Thyroid gland (tissue), 4 donors: ENCODE measurements around the gene ZNF692. TPM values are rescaled to one million over a fixed set of nuclear protein-coding genes. Genes with fewer than 3 reads are reported as not detected.
A peak's percentile ranks its signal among the peaks of the same experiment; 100 is the strongest.

Experiments used
- DNase-seq, 2 donors: peaks; one replicate each; pipeline ENCODE4 v3.0.0-alpha.2; 2019
- H3K27ac ChIP-seq, 3 donors: fragments of 200-600 bp; sonication (generic); 1 replicate in 2 of 3; 2 replicates in 1 of 3; pipeline ENCODE4 v1.5.1; 2016 to 2019; ENCODE audit warnings: mild to moderate bottlenecking in 1 of 3, moderate library complexity in 1 of 3
- H3K27me3 ChIP-seq: fragments of 200-600 bp; sonication (generic); one replicate; pipeline ENCODE4 v1.5.1; 2019
- H3K36me3 ChIP-seq, 2 donors: fragments of 200-600 bp; sonication (generic); one replicate each; pipeline ENCODE4 v1.5.1; 2016 to 2019
- H3K4me1 ChIP-seq, 2 donors: fragments of 200-600 bp; sonication (generic); one replicate each; pipeline ENCODE4 v1.5.1; 2017 to 2019
- H3K4me3 ChIP-seq, 3 donors: fragments of 200-600 bp; sonication (generic); replicated peaks in 1 of 3; 1 replicate in 2 of 3; 2 replicates in 1 of 3; pipeline ENCODE4 v1.5.1; 2016; ENCODE audit warnings: mild to moderate bottlenecking in 1 of 3
- H3K9me3 ChIP-seq: fragments of 200-600 bp; sonication (generic); one replicate; pipeline ENCODE4 v1.5.1; 2017
- POLR2A ChIP-seq, 2 donors: fragments of 450-650 bp; IDR thresholded peaks; one replicate each; pipeline ENCODE4 v1.6.1; 2017; ENCODE audit warnings: antibody characterized with exemption in 2 of 2, mild to moderate bottlenecking in 2 of 2, moderate library complexity in 1 of 2
- WGBS, 2 donors: methylation state at CpG; one replicate each; pipeline ENCODE4 v1.1.5; 2017; 5-methylcytosine and 5-hydroxymethylcytosine counted together
- intact Hi-C: fragments of 100-400 bp; cut with DNase I; formaldehyde crosslinking; loops from one replicate; pipeline ENCODE4 v1.15.1; 2023
- total RNA-seq, 4 donors: library from RNA; depleted of rRNA; stranded (reverse); fragments of >200 nt; gene quantifications; one replicate each; pipeline ENCODE4 v1.2.3, GENCODE V29; 2016
- TF ChIP-seq, protein P1 (sequence below), 6 experiments: fragments of 200-600 bp in 3 of 6; fragments of 450-650 bp in 3 of 6; sonication (generic) in 3 of 6; IDR thresholded peaks; one replicate each; pipeline ENCODE4 v1.5.1; 2016 to 2019; ENCODE audit warnings: antibody characterized with exemption in 6 of 6, mild to moderate bottlenecking in 2 of 6, inconsistent platforms in 1 of 6, moderate library complexity in 1 of 6

The ZNF692 gene
- total RNA-seq, 4 donors from 2014 or later = 17.2 to 59.7 (median 34.1) TPM

DNA sequence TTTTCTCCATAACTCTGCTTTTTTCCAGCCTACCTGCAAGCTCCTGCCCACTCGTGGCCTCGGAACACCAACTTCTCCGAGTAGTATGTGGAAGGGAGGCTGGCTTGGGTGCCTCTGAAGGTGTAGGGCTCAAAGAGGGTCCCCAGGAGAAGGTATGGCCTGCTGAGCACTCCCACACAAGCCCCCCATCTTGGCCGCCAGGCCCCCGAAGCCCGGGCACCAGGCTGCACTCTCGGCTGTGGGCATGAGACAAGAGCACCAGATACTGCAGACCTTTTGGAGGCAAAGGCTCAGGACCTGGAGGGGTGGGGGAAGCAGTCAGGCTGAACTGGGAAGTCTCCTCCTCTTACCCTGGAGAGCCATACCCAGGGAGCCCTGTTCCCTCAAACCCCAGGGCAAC lies 1.7 kb downstream of the ZNF692 start:
- intact Hi-C loops = no loop called here
- Histone ChIP-seq H3K27me3 (no peaks in the 10 kb centered on the region), H3K27ac (peak overlapping the region in 2 of 3 donors; percentile 49 to 78), H3K9me3 (no peaks in the 10 kb centered on the region), H3K36me3 (no peaks in the 10 kb centered on the region), H3K4me1 (peaks cover 15 to 18% of the 10 kb centered on the region in 2 donors), H3K4me3 (no peak overlapping the region)
- peak in 1 of 2 donors; percentile 24 for DNase-seq
- TF ChIP-seq POLR2A (IDR thresholded peaks at IDR 0.05) = no peak
- TF ChIP-seq, protein P1, sequence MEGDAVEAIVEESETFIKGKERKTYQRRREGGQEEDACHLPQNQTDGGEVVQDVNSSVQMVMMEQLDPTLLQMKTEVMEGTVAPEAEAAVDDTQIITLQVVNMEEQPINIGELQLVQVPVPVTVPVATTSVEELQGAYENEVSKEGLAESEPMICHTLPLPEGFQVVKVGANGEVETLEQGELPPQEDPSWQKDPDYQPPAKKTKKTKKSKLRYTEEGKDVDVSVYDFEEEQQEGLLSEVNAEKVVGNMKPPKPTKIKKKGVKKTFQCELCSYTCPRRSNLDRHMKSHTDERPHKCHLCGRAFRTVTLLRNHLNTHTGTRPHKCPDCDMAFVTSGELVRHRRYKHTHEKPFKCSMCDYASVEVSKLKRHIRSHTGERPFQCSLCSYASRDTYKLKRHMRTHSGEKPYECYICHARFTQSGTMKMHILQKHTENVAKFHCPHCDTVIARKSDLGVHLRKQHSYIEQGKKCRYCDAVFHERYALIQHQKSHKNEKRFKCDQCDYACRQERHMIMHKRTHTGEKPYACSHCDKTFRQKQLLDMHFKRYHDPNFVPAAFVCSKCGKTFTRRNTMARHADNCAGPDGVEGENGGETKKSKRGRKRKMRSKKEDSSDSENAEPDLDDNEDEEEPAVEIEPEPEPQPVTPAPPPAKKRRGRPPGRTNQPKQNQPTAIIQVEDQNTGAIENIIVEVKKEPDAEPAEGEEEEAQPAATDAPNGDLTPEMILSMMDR (IDR thresholded peaks at IDR 0.05) = no peak
- WGBS, 2 donors = 45 to 62% methylated on average over 7 of the region's 7 CpGs

- Histone ChIP-seq H3K9me3 (no peaks in the 10 kb centered on the region), H3K27ac (no peak overlapping the region), H3K4me1 (peaks cover 15 to 18% of the 10 kb centered on the region in 2 donors), H3K27me3 (no peaks in the 10 kb centered on the region), H3K36me3 (no peaks in the 10 kb centered on the region), H3K4me3 (no peak overlapping the region)
- 93 to 96% methylated on average over 1 of the region's 1 CpG for WGBS, 2 donors
- TF ChIP-seq, protein P1 (IDR thresholded peaks at IDR 0.05) = no peak
- no peak for TF ChIP-seq POLR2A (IDR thresholded peaks at IDR 0.05)
- intact Hi-C loops = no loop called here
- DNase-seq = no peak
These were observed 2.7 kb downstream of the ZNF692 start for GRCh38 chr1:248856176-248856575.

GRCh38 chr1:248855580-248855979 lies 3.3 kb downstream of the ZNF692 start:
- TF ChIP-seq, protein P1 (IDR thresholded peaks at IDR 0.05) = no peak
- TF ChIP-seq POLR2A (IDR thresholded peaks at IDR 0.05) = no peak
- Histone ChIP-seq H3K9me3 (no peaks in the 10 kb centered on the region), H3K4me3 (no peak overlapping the region), H3K36me3 (peaks cover 0 to under 1% of the 10 kb centered on the region in 2 donors), H3K4me1 (peaks cover 15 to 18% of the 10 kb centered on the region in 2 donors), H3K27me3 (no peaks in the 10 kb centered on the region), H3K27ac (no peak overlapping the region)
- intact Hi-C loops = no loop called here
- DNase-seq = no peak
- 92 to 97% methylated on average over 5 of the region's 6 CpGs for WGBS, 2 donors

DNA sequence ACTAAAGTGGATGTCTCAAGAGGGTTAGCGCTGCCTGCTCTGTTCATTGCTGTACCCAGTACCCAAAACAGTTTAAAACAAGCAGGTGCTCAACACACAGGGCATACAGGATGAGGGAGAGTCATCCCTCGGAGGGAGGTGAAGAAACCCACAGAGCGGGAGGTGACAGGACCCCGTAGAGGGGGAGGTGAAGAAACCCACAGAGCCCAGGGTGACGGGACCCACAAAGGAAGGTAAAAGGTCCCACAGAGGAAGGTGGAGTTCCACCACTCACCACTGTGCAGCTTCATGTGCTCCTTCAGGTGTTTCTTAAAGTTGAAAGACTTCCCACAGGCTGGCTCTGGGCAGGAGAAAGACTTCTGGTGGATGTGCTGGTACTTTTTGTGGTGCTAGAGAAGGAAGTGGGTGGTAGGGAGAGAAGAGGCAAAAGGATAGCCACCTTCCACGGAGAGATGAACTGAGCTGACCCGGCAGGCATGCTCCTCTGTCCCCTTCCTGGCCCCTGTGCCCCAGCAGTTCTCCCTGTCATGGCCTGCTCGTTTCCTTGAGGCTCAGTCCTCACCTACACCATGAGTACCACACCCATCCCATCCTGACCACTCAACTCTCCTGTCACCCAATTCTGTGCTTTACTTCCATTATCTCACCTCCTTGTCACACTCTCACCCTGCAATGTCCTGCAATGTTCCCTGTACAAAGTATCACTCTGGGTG lies 5.1 kb downstream of the ZNF692 start:
- H3K27ac ChIP-seq = no peak overlapping the region

More for the DNA sequence above, 5.1 kb downstream of the ZNF692 start:
- no peaks in the 10 kb centered on the region for H3K9me3 ChIP-seq
- intact Hi-C loops = no loop called here
- peaks cover 13 to 15% of the 10 kb centered on the region in 2 donors for H3K4me1 ChIP-seq
- peaks cover 9 to 11% of the 10 kb centered on the region in 2 donors for H3K36me3 ChIP-seq
- TF ChIP-seq, protein P1 (IDR thresholded peaks at IDR 0.05) = no peak
- no peak for TF ChIP-seq POLR2A (IDR thresholded peaks at IDR 0.05)
- 89 to 92% methylated on average over 8 of the region's 8 CpGs for WGBS, 2 donors
- H3K4me3 ChIP-seq = no peak overlapping the region
- no peak for DNase-seq
- no peaks in the 10 kb centered on the region for H3K27me3 ChIP-seq
